ENCODE data around the gene SLIT3.

- TF ChIP-seq EZH2 (IDR thresholded peaks at IDR 0.05; ENCODE audit: borderline replicate concordance, low read depth, low read length, severe bottlenecking): no peak
- no peak for TF ChIP-seq CTCF (IDR thresholded peaks at IDR 0.05; ENCODE audit: borderline replicate concordance, extremely low read depth, low read length, poor library complexity, severe bottlenecking)
These were observed 179.1 kb downstream of the SLIT3 start for GRCh38 chr5:169121630-169122420.

Data from DND-41 (cell line).